ENCODE data around the gene RUFY1.
"Not testable (repeated sequence)": the region's sequence is repeated elsewhere in the genome, so short reads cannot be mapped to it uniquely, and the experiment has no call there.

RUFY1 gene, protein sequence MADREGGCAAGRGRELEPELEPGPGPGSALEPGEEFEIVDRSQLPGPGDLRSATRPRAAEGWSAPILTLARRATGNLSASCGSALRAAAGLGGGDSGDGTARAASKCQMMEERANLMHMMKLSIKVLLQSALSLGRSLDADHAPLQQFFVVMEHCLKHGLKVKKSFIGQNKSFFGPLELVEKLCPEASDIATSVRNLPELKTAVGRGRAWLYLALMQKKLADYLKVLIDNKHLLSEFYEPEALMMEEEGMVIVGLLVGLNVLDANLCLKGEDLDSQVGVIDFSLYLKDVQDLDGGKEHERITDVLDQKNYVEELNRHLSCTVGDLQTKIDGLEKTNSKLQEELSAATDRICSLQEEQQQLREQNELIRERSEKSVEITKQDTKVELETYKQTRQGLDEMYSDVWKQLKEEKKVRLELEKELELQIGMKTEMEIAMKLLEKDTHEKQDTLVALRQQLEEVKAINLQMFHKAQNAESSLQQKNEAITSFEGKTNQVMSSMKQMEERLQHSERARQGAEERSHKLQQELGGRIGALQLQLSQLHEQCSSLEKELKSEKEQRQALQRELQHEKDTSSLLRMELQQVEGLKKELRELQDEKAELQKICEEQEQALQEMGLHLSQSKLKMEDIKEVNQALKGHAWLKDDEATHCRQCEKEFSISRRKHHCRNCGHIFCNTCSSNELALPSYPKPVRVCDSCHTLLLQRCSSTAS

DNA sequence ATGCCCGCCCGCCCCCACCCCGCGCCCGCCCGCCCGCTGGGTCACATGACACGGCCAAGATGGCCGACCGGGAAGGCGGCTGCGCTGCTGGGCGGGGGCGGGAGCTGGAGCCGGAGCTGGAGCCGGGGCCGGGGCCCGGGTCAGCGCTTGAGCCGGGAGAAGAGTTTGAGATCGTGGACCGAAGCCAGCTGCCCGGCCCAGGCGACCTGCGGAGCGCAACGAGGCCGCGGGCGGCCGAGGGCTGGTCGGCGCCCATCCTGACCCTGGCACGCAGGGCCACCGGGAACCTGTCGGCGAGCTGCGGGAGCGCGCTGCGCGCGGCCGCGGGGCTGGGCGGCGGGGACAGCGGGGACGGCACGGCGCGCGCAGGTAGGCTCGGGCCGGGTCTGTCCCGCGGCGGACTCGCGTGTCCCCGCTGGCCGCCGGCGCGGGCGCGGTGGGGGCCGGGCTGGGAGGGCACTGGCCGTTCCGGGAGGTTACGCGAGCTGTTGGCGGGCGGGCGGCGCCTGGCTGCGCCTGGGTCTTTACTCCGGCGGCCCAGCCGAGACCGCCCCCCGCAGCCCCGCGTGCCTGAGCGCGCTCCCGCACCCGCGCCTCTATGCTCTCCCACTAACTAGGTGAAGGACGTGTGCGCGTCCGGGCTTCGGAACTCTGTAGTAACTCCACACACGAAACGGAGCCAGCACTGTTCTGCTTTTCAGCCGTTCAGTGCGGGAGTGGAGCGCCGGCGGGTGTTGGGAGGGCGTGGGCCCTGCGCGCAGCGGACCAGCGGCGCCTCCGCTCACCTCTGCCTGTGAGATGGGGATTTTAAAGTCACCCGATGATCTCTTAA is at the start of gene RUFY1:
RUFY1 (plus strand) TSS at position 44 of the 832 bp plus-strand sequence; CDS start at position 60, 16 bp downstream.
- DNase-seq, result peak; percentile 67

GRCh38 chr5:179501997-179502396 is 48.4 kb upstream of the RUFY1 start:
- DNase-seq, result not testable (repeated sequence)

GRCh38 chr5:179502420-179502819 is 47.9 kb upstream of the RUFY1 start:
- not testable (repeated sequence) for DNase-seq

DNA sequence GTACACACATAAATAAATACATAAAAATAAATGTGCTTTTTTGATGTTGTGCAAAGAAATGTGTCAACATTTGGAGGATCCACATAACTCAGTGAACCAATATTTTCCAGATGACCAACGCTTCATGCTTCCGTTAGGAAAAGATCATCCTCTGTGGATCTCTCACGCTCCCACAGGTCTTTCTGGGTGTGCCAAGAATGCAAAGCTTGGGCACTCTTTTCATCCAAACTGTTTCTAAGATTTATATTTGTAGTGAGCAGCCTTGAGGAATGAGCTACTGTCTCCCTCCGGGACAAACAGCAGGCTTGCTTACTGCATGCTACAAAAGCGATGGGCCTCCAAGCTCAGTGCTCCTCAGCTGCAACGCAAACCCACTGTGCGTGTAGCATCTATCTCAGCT is 46.2 kb upstream of the RUFY1 start:
- DNase-seq, result no peak

DNA sequence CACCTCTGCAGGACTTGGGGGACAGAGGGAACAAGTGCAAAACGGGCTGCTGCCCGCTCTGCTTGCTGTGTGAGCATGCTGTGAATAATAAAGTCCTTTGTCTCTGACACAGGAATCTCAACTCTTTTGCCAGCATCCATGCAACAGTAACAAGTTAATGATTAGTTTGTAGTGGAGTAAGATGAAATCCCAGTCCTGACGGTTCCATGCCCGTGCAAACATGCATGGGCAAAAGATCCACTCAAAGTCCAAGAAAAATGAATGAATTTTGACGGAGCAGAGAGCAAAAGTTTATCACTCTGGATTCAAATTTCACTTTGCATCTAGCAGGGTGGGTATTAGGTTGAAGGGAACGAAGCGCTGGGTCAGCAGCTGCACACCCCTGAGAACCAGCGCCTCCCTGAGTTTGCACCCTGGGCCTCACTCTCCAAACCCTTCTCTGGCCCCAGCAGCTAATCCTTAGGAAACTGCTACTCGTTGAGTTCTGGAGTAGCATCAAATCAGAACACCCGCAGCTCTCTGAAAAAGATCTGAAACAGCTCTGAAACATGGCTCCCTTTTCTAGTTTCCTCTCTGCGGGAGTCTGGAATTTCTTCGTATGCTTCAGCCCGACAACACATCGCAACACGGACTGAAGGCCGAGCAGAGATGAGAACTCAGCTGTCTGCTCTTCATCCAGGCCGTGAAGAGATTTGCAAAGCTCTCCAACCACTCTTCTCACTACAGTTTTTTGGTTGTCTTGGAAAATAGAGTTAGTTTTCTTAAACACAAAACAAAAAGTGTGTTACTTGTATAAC is 45.6 kb upstream of the RUFY1 start:
- DNase-seq, result no peak

GRCh38 chr5:179505636-179506261 is 44.6 kb upstream of the RUFY1 start:
- no peak for DNase-seq

DNA sequence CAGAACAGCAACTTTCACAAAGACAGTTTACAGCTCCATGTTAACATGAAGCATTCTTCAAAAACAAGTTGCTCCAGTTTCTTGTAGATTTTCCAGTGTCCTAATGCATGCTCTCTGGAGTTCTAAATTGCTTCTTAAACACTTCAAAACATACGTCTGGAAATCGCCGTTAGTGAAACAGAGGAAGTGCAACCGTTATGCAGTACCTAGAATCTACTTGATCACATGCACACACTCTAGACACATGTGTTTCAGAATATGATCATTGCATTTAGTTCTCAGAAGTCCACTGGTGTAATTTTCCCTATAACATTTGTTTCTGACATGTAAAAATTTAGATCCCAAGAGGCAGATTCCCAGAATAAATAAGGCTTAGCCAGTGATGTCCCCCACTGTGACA is 41.1 kb upstream of the RUFY1 start:
- DNase-seq, result no peak

DNA sequence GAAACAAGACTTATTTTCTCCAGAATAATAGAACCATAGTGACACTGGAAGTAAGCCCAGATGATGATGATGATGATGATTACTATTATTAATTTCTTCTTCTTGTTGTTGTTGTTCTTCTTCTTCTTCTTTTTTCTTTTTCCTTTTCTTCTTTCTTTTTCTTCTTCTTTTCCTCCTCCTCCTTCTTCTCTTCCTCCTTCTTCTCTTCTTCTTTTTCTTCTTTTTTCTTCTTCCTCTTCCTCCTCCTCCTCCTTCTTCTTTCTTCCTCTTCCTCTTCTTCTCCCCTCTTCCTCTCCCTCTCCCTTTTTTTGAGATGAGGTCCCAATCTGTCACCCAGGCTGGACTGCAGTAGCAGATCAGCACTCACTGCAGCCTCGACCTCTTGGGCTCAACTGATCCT is 40.5 kb upstream of the RUFY1 start:
- DNase-seq, result no peak

DNA sequence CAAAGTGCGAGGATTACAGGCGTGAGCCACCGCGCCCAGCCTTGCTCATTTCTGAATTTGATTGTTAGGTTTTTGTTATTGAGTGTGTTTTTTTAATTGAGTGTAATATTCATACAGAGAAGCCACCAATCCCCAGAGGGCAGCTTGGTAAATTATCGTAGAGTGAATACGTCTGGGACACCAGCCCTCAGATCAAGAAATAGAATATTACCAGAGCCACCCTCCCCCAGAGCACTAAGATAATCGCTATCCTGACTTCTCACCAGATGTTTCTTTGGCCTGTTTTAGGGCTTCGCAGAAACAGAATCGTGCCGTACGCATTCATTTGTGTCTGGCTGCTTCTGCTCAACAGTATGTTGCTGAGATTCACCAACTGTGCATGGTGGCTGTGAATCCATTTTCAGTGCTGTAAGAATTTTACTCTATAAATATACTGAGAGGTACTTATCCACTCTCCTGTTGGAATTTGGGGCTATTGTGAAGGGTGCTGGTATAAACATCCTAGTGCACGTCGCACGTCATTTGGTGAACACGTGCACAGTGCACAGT is 37.8 kb upstream of the RUFY1 start:
- no peak for DNase-seq

DNA sequence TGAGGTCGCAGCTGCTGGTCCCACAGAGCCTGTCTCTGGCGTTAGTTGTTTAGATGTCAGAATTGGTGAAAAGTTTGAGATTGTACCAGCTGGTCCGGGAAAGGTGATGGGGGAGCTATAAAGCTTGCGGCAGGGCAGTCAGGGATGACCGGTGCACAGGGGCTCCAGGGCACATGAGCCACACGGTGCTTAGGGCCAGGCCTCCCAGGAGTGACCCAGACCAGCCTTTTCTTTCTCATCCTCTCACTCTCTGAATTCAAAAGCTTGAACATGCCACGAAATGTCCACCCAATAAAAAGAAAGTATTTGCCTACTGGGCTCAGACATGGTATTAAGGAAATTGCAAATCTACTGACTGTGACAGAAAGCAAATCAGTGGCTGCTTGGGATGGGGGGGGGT is 34.9 kb upstream of the RUFY1 start:
- not testable (repeated sequence) for DNase-seq

- DNase-seq, result no peak
Measured at GRCh38 chr5:179516221-179516620, 34.1 kb upstream of the RUFY1 start.

- not testable (repeated sequence) for DNase-seq
Measured at GRCh38 chr5:179517746-179518145, 32.6 kb upstream of the RUFY1 start.

DNA sequence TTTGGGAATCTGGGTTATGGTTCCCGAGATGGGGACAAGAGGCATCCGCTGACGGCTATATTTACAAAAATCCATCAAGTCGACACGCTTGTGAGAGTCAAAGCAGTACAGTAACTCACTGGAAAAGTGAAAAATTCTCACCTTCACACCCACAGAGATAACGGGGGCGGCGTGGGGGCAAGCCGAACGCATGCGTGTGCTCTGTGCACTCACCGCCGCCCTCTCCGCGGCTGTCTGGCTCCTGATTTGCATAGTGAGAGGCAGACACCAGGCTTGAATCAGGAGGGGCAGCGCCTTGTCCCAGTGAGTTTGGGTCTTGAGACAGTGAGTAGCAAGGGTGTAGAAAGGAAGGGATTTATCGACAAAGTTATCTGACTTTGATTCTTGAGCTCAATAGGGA is 32.0 kb upstream of the RUFY1 start:
- not testable (repeated sequence) for DNase-seq

DNA sequence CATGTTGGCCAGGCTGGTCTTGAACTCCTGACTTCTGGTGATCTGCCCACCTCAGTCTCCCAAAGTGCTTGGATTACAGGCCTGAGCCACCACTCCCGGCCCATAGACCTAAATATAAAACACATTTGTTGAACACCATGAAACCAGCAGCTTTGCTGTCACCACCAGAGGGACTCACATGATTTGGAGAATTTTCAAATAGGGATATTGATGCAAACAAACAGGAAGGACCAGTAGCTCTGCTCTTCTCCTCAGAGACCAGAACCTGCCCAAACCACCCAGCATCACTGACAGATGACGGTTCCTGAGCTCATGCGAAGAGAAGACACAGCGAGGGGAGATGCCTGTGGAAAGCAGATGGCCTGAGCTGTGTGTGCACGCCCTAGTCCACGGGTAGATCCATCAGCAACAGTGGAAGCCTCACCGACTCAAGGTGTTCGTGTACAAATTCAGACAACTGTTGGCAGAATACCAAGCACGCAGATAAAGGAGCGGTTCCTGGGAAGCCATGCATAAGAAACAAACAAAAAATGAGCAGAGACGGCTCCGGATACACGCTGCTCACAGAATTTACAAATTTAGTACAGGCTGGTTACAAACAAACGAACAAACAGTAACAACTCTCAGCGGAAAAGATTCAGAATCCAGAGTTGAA is 30.8 kb upstream of the RUFY1 start:
- not testable (repeated sequence) for DNase-seq

- DNase-seq, result not testable (repeated sequence)
Measured at GRCh38 chr5:179522107-179522506, 28.2 kb upstream of the RUFY1 start.

DNA sequence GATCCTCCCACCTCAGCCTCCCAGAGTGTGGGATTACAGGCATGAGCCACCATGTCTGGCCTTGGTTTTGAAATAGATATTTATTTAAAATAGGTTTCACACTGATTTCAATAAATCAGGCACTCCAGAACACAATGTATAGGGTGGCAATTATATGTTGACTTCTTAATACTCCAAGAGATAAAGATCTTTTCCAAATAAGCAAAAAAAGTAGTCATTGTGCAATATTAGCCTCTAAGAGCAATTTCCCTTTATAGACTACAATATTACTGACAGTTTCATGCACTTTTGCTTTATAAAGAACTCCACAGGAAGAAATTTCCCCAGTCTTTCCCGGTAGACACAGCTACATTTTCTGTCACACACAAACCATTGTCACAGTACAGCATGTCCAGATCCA is 23.4 kb upstream of the RUFY1 start:
- no peak for DNase-seq

GRCh38 chr5:179530069-179530998 is 20.0 kb upstream of the RUFY1 start:
- no peak for DNase-seq

DNA sequence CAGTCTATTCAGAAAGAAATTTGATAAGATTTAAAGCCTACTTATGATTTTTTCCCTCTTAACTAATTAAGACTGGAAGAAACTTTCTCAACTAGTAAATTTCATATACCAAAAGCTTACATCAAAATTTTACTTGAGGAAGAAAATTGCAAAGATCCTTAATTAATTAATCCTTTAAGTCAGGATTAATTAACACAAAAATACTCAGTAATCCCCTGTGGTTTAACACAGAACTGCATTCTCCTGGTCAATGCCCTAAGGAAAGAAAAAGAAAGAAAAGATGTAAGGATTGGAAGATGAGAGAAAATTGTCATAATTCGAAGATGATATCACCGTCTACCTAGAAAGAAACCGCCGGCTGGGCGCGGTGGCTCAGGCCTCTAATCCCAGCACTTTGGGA is 17.3 kb upstream of the RUFY1 start:
- no peak for DNase-seq

GRCh38 chr5:179533907-179534306 is 16.4 kb upstream of the RUFY1 start:
- no peak for DNase-seq

GRCh38 chr5:179534431-179534830 is 15.9 kb upstream of the RUFY1 start:
- no peak for DNase-seq

Data from NCI-H226 (cell line).